Ascending aorta (tissue), 2 donors: Measurements from ENCODE around the gene DNAJA4. TPM values are rescaled to one million over a fixed set of nuclear protein-coding genes. Genes with fewer than 3 reads are reported as not detected.

Source experiments
- DNase-seq, 2 donors: peaks; one replicate each; pipeline ENCODE4 v3.0.0-alpha.2; 2019; ENCODE audit warnings: low spot score in 2 of 2
- H3K27ac ChIP-seq, 2 donors: fragments of 200-600 bp; sonication (generic); one replicate each; pipeline ENCODE4 v1.5.1; 2016 to 2017; ENCODE audit warnings: mild to moderate bottlenecking in 1 of 2
- H3K27me3 ChIP-seq: fragments of 200-600 bp; sonication (generic); one replicate; pipeline ENCODE4 v1.5.1; 2017
- H3K36me3 ChIP-seq, 2 donors: fragments of 200-600 bp; sonication (generic); one replicate each; pipeline ENCODE4 v1.5.1; 2016
- H3K4me1 ChIP-seq, 2 donors: fragments of 200-600 bp; sonication (generic); one replicate each; pipeline ENCODE4 v1.5.1; 2016 to 2017; ENCODE audit warnings: mild to moderate bottlenecking in 1 of 2
- H3K4me3 ChIP-seq, 2 donors: fragments of 200-600 bp; sonication (generic); one replicate each; pipeline ENCODE4 v1.5.1; 2016 to 2017; ENCODE audit warnings: mild to moderate bottlenecking in 1 of 2
- H3K9me3 ChIP-seq, 2 donors: fragments of 200-600 bp; sonication (generic); one replicate each; pipeline ENCODE4 v1.5.1; 2016
- intact Hi-C: fragments of 100-400 bp; cut with DNase I; formaldehyde crosslinking; loops from one replicate; pipeline ENCODE4 v1.15.1; 2023
- total RNA-seq: library from RNA; depleted of rRNA; stranded (reverse); fragments of >200 nt; gene quantifications from one replicate; pipeline ENCODE4 v1.1.0, GENCODE V29; 2016
- TF ChIP-seq, protein P1 (sequence below), 3 experiments: fragments of 200-600 bp in 2 of 3; fragments of 450-650 bp in 1 of 3; sonication (generic) in 2 of 3; IDR thresholded peaks; one replicate each; pipeline ENCODE4 v1.5.1; 2016 to 2019; ENCODE audit warnings: antibody characterized with exemption in 3 of 3, mild to moderate bottlenecking in 1 of 3, moderate library complexity in 1 of 3

The DNAJA4 gene
- total RNA-seq, 1 donor from 2014 or later: 3.5 TPM

- no peak overlapping the region for H3K4me3 ChIP-seq
- DNase-seq: no peak
- intact Hi-C loops: no loop called here
- H3K9me3 ChIP-seq: no peaks in the 10 kb centered on the region
- TF ChIP-seq, protein P1, sequence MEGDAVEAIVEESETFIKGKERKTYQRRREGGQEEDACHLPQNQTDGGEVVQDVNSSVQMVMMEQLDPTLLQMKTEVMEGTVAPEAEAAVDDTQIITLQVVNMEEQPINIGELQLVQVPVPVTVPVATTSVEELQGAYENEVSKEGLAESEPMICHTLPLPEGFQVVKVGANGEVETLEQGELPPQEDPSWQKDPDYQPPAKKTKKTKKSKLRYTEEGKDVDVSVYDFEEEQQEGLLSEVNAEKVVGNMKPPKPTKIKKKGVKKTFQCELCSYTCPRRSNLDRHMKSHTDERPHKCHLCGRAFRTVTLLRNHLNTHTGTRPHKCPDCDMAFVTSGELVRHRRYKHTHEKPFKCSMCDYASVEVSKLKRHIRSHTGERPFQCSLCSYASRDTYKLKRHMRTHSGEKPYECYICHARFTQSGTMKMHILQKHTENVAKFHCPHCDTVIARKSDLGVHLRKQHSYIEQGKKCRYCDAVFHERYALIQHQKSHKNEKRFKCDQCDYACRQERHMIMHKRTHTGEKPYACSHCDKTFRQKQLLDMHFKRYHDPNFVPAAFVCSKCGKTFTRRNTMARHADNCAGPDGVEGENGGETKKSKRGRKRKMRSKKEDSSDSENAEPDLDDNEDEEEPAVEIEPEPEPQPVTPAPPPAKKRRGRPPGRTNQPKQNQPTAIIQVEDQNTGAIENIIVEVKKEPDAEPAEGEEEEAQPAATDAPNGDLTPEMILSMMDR (IDR thresholded peaks at IDR 0.05): no peak
- no peaks in the 10 kb centered on the region for H3K27me3 ChIP-seq
- no peak overlapping the region for H3K27ac ChIP-seq
- H3K36me3 ChIP-seq: no peaks in the 10 kb centered on the region
- no peaks in the 10 kb centered on the region for H3K4me1 ChIP-seq
These were observed 59.8 kb downstream of the DNAJA4 start for GRCh38 chr15:78324144-78324543.

- Histone ChIP-seq H3K27ac (no peak overlapping the region), H3K4me3 (no peak overlapping the region), H3K36me3 (no peaks in the 10 kb centered on the region), H3K27me3 (no peaks in the 10 kb centered on the region), H3K4me1 (no peaks in the 10 kb centered on the region), H3K9me3 (no peaks in the 10 kb centered on the region)
- DNase-seq: no peak
- TF ChIP-seq, protein P1 (IDR thresholded peaks at IDR 0.05): no peak
- intact Hi-C loops: no loop called here
These were observed 60.9 kb downstream of the DNAJA4 start for GRCh38 chr15:78325092-78325843.

- no peak for DNase-seq
- TF ChIP-seq, protein P1 (IDR thresholded peaks at IDR 0.05): no peak
- Histone ChIP-seq H3K27ac (no peak overlapping the region), H3K4me1 (no peaks in the 10 kb centered on the region), H3K9me3 (no peaks in the 10 kb centered on the region), H3K27me3 (no peaks in the 10 kb centered on the region), H3K36me3 (no peaks in the 10 kb centered on the region), H3K4me3 (no peak overlapping the region)
- intact Hi-C loops: no loop called here
These were observed 63.1 kb downstream of the DNAJA4 start for GRCh38 chr15:78327466-78327865.

DNA sequence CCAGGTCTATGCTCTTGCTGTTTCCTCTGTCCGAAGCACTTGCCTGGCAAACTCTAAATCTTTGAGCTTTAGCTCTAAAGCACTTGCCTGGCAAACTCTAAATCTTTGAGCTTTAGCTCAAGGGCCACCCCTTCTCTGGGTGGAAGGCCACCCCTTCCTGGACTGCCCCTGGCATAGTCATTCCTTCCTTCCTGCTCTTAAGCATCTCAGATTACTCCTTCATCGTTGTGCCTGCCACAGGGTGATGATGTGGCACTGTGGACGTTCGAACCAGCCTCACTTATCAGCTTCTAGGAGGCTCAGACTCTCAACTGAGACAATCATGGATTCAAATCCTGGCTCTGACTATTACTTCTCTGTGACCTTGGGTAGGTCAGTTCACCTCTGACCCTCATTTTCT, 65.3 kb downstream of the DNAJA4 start:
- no peak for DNase-seq
- H3K9me3 ChIP-seq: no peaks in the 10 kb centered on the region
- intact Hi-C loops: no loop called here

More for the DNA sequence above, 65.3 kb downstream of the DNAJA4 start:
- H3K36me3 ChIP-seq: no peaks in the 10 kb centered on the region
- H3K4me3 ChIP-seq: no peak overlapping the region
- TF ChIP-seq, protein P1 (IDR thresholded peaks at IDR 0.05): no peak
- H3K27ac ChIP-seq: no peak overlapping the region
- no peaks in the 10 kb centered on the region for H3K4me1 ChIP-seq
- no peaks in the 10 kb centered on the region for H3K27me3 ChIP-seq

Other genes starting within 250 kb of the DNAJA4 start
- 63.3 TPM for gene TBC1D2B, start 186.9 kb upstream of the DNAJA4 start, total RNA-seq
- gene SH2D7, start 172.0 kb upstream of the DNAJA4 start, total RNA-seq: not detected
- gene CIB2, start 133.1 kb upstream of the DNAJA4 start, total RNA-seq: 6.7 TPM
- gene IDH3A, start 115.2 kb upstream of the DNAJA4 start, total RNA-seq: 17.7 TPM
- gene ACSBG1, start 30.0 kb upstream of the DNAJA4 start, total RNA-seq: not detected
- 19.9 TPM for gene SKIC8, start 35.0 kb downstream of the DNAJA4 start, total RNA-seq
- gene CRABP1, start 75.8 kb downstream of the DNAJA4 start, total RNA-seq: not detected
- gene IREB2, start 173.7 kb downstream of the DNAJA4 start, total RNA-seq: 12.7 TPM
- gene HYKK, start 243.0 kb downstream of the DNAJA4 start, total RNA-seq: 9.0 TPM